B cell (primary cell): ENCODE results near the gene TOR1AIP1. TPM values are rescaled to one million over a fixed set of nuclear protein-coding genes. Genes with fewer than 3 reads are reported as not detected.

Source experiments
- ATAC-seq: fragments of 200-7000 bp; cut with Tn5 transposase; one replicate; pipeline ENCODE4 v1.10.0; 2021; ENCODE audit warnings: low read depth, mild to moderate bottlenecking, moderate number of reproducible peaks, moderate library complexity
- CTCF ChIA-PET: fragments of 350-600 bp; sonication (Branson Sonifier 250); formaldehyde crosslinking; loops from one replicate; lab custom pipeline; 2021; ENCODE audit warnings: antibody characterized with exemption, inconsistent platforms; lab: Charles Lee
- POLR2A ChIA-PET: fragments of 350-600 bp; sonication (Branson Sonifier 250); formaldehyde crosslinking; loops from one replicate; lab custom pipeline; 2021; ENCODE audit warnings: antibody characterized with exemption; lab: Charles Lee
- DNase-seq: peaks from one replicate; pipeline ENCODE4 v3.0.0; 2013
- H2AFZ ChIP-seq: 2 replicates; pipeline ENCODE4 v1.6.1; 2012; ENCODE audit warnings: mild to moderate bottlenecking, low read depth, low read length; ENCODE audit not compliant: insufficient read depth, poor library complexity, severe bottlenecking
- H3K27ac ChIP-seq, 2 donors: 1 replicate in 1 of 2; 2 replicates in 1 of 2; pipeline ENCODE4 v1.5.1; 2012 to 2013; ENCODE audit warnings: low read length in 2 of 2, mild to moderate bottlenecking in 2 of 2, moderate library complexity in 1 of 2
- H3K27me3 ChIP-seq, 4 experiments: fragments of 200-600 bp in 1 of 4; sonication (generic) in 1 of 4; replicated peaks in 1 of 4; 1 replicate in 2 of 4; 2 replicates in 2 of 4; pipeline versions ENCODE4 v1.6.1 to v1.7.0; 2013 to 2016; ENCODE audit warnings: low read length in 3 of 4, mild to moderate bottlenecking in 2 of 4, mixed read lengths in 1 of 4, moderate library complexity in 1 of 4; ENCODE audit not compliant: insufficient read depth in 4 of 4, control insufficient read depth in 3 of 4; ENCODE audit errors: control extremely low read depth in 1 of 4
- H3K36me3 ChIP-seq, 2 experiments: replicated peaks in 1 of 2; 1 replicate in 1 of 2; 2 replicates in 1 of 2; pipeline versions ENCODE4 v1.6.1 to v1.7.1; 2013; ENCODE audit warnings: low read length in 1 of 2; ENCODE audit not compliant: insufficient read depth in 2 of 2, control insufficient read depth in 1 of 2; ENCODE audit errors: control extremely low read depth in 1 of 2, extremely low read depth in 1 of 2
- H3K4me1 ChIP-seq, 2 donors: fragments of 200-600 bp in 1 of 2; sonication (generic) in 1 of 2; 1 replicate in 1 of 2; 2 replicates in 1 of 2; pipeline versions ENCODE4 v1.5.1 to v1.6.1; 2013 to 2017; ENCODE audit warnings: low read length in 2 of 2; ENCODE audit not compliant: control insufficient read depth in 2 of 2, insufficient read depth in 2 of 2
- H3K4me2 ChIP-seq: replicated peaks from 2 replicates; pipeline ENCODE3; 2012; ENCODE audit warnings: mild to moderate bottlenecking, low read depth, low read length; ENCODE audit not compliant: poor library complexity, severe bottlenecking
- H3K4me3 ChIP-seq, 5 experiments: fragments of 200-600 bp in 1 of 5; sonication (generic) in 1 of 5; 1 replicate in 3 of 5; 2 replicates in 2 of 5; pipeline versions ENCODE4 v1.5.1 to v1.7.0; 2011 to 2016; ENCODE audit warnings: low read length in 4 of 5, mild to moderate bottlenecking in 4 of 5, low read depth in 2 of 5, control low read depth in 1 of 5, moderate library complexity in 1 of 5; ENCODE audit not compliant: insufficient read depth in 1 of 5; ENCODE audit errors: control extremely low read depth in 1 of 5, extremely low read depth in 1 of 5
- H3K79me2 ChIP-seq: fragments of 200-600 bp; sonication (generic); one replicate; pipeline ENCODE4 v1.6.0; 2016; ENCODE audit warnings: low read length; ENCODE audit not compliant: control insufficient read depth, insufficient read depth
- H3K9ac ChIP-seq: fragments of 200-600 bp; sonication (generic); 2 replicates; pipeline ENCODE4 v1.6.1; 2017; ENCODE audit warnings: mild to moderate bottlenecking, low read length, moderate library complexity
- H3K9me3 ChIP-seq, 3 donors: one replicate each; pipeline versions ENCODE4 v1.6.1 to v1.7.1; 2013; ENCODE audit warnings: low read length in 2 of 3; ENCODE audit not compliant: control insufficient read depth in 2 of 3, insufficient read depth in 1 of 3; ENCODE audit errors: control extremely low read depth in 1 of 3
- H4K20me1 ChIP-seq: 2 replicates; pipeline ENCODE4 v1.6.0; 2012; ENCODE audit warnings: mild to moderate bottlenecking, low read length; ENCODE audit not compliant: insufficient read depth, control insufficient read depth, poor library complexity, severe bottlenecking
- H3K27ac Mint-ChIP-seq: one replicate; pipeline ENCODE4 v1.8.0; 2021; ENCODE audit warnings: mixed read lengths
- H3K27me3 Mint-ChIP-seq: one replicate; pipeline ENCODE4 v1.8.0; 2021; ENCODE audit warnings: mixed read lengths
- H3K4me1 Mint-ChIP-seq: one replicate; pipeline ENCODE4 v1.8.0; 2021; ENCODE audit warnings: mixed read lengths
- H3K4me3 Mint-ChIP-seq: one replicate; pipeline ENCODE4 v1.8.0; 2021; ENCODE audit warnings: mixed read lengths
- H3K9me3 Mint-ChIP-seq: one replicate; pipeline ENCODE4 v1.8.0; 2022; ENCODE audit warnings: mixed read lengths; ENCODE audit not compliant: insufficient read depth
- CTCF ChIP-seq: fragments of 200-600 bp; IDR thresholded peaks from one replicate; pipeline ENCODE4 v1.8.0; 2022; ENCODE audit warnings: antibody characterized with exemption, mild to moderate bottlenecking
- EZH2 ChIP-seq: IDR thresholded peaks from 2 replicates; pipeline ENCODE4 v1.6.1; 2012; ENCODE audit warnings: borderline replicate concordance, low read depth, mild to moderate bottlenecking, moderate library complexity, low read length; ENCODE audit not compliant: insufficient read depth, poor library complexity, severe bottlenecking
- WGBS: methylation state at CpG from one replicate; pipeline ENCODE4 v1.1.5; 2013; ENCODE audit warnings: missing lambda C conversion rate; ENCODE audit not compliant: insufficient coverage; 5-methylcytosine and 5-hydroxymethylcytosine counted together
- intact Hi-C: fragments of 100-400 bp; cut with micrococcal nuclease; formaldehyde crosslinking; loops from one replicate; pipeline ENCODE4 v1.10.0; 2022
- polyA plus RNA-seq: library from polyadenylated mRNA; depleted of rRNA; stranded (reverse); fragments of >200 nt; gene quantifications from 2 replicates; pipeline ENCODE4 v1.2.3, GENCODE V29; 2012
- total RNA-seq, 2 donors: library from RNA; stranded (reverse); fragments of 120-200 nt in 1 of 2; gene quantifications; 1 replicate in 1 of 2; 2 replicates in 1 of 2; pipeline versions ENCODE4 v1.2.3 to v1.2.4, GENCODE V29; 2013 to 2022

Gene TOR1AIP1
- total and polyA plus RNA-seq, 2 donors (not counting 1 experiment from before 2014, with no cell fraction given) = 43.3 to 98.1 TPM

- ChIA-PET CTCF (interaction anchor here (1.2 to 1.5 kb wide), 2 partner anchors 11 to 99 kb away, joined by 3 read pairs; no protein-coding TSS in a partner anchor), POLR2A (no interaction called here)
- H2AFZ ChIP-seq = no peak overlapping the region
- ATAC-seq (no peak), DNase-seq (no peak)
- no peak for TF ChIP-seq EZH2
- TF ChIP-seq CTCF = no peak
- intact Hi-C loops = no loop called here
- no peak overlapping the region for H3K4me3 Mint-ChIP-seq
- no peaks in the 10 kb centered on the region for H3K27me3 Mint-ChIP-seq
- H3K4me2 ChIP-seq = no peak overlapping the region
- peaks cover 12 to 19% of the 10 kb centered on the region in 2 donors for H3K4me1 ChIP-seq
- no peaks in the 10 kb centered on the region for H3K27me3 ChIP-seq
- H3K4me1 Mint-ChIP-seq = peaks cover 55% of the 10 kb centered on the region
- peaks cover 0 to 3% of the 10 kb centered on the region in 2 experiments for H3K36me3 ChIP-seq
- H3K9me3 ChIP-seq = peaks cover 8 to 15% (median 10%) of the 10 kb centered on the region in 3 donors
- no peak overlapping the region for H3K27ac Mint-ChIP-seq
- H3K9ac ChIP-seq = no peak overlapping the region
- H3K27ac ChIP-seq = no peak overlapping the region
- H3K4me3 ChIP-seq = no peak overlapping the region
- peaks cover 30% of the 10 kb centered on the region for H4K20me1 ChIP-seq
- no peaks in the 10 kb centered on the region for H3K9me3 Mint-ChIP-seq
- H3K79me2 ChIP-seq = peaks cover 99% of the 10 kb centered on the region
Observed at GRCh38 chr1:179966551-179966950, 84.5 kb downstream of the TOR1AIP1 start.

- peaks cover 61% of the 10 kb centered on the region for H3K4me1 Mint-ChIP-seq
- Histone ChIP-seq H3K36me3 (peaks cover 0 to 5% of the 10 kb centered on the region in 2 experiments), H4K20me1 (peaks cover 24% of the 10 kb centered on the region), H3K4me3 (no peak overlapping the region), H3K27ac (no peak overlapping the region), H3K27me3 (no peaks in the 10 kb centered on the region), H3K4me1 (peaks cover 17 to 26% of the 10 kb centered on the region in 2 donors), H2AFZ (no peak overlapping the region), H3K4me2 (no peak overlapping the region), H3K79me2 (peaks cover 99% of the 10 kb centered on the region), H3K9me3 (peaks cover 8 to 10% (median 10%) of the 10 kb centered on the region in 3 donors), H3K9ac (no peak overlapping the region)
- POLR2A ChIA-PET = no interaction called here
- H3K9me3 Mint-ChIP-seq = no peaks in the 10 kb centered on the region
- intact Hi-C loops = no loop called here
- DNase-seq (no peak), ATAC-seq (no peak)
- CTCF ChIA-PET = no interaction called here
- 100% methylated on average over 2 of the region's 6 CpGs for WGBS
- no peak overlapping the region for H3K4me3 Mint-ChIP-seq
- H3K27ac Mint-ChIP-seq = no peak overlapping the region
- H3K27me3 Mint-ChIP-seq = no peaks in the 10 kb centered on the region
- TF ChIP-seq CTCF (no peak), EZH2 (no peak)
Observed at GRCh38 chr1:179968284-179968993, 86.4 kb downstream of the TOR1AIP1 start.
